Peyer's patch (tissue), 4 donors: Measurements from ENCODE around the gene LRRC74A. TPM values are rescaled to one million over a fixed set of nuclear protein-coding genes. Genes with fewer than 3 reads are reported as not detected.
A peak's percentile ranks its signal among the peaks of the same experiment; 100 is the strongest.

ENCODE experiments used
- DNase-seq, 3 donors: peaks; one replicate each; pipeline ENCODE4 v3.0.0-alpha.2; 2017 to 2019
- H3K27ac ChIP-seq, 4 donors: fragments of 200-600 bp; sonication (generic); one replicate each; pipeline ENCODE4 v1.5.1; 2016 to 2019
- H3K27me3 ChIP-seq, 2 donors: fragments of 200-600 bp; sonication (generic); one replicate each; pipeline ENCODE4 v1.5.1; 2019
- H3K36me3 ChIP-seq, 3 donors: fragments of 200-600 bp; sonication (generic); one replicate each; pipeline ENCODE4 v1.5.1; 2016 to 2019
- H3K4me1 ChIP-seq, 4 donors: fragments of 200-600 bp; sonication (generic); one replicate each; pipeline ENCODE4 v1.5.1; 2016 to 2019
- H3K4me3 ChIP-seq, 4 donors: fragments of 200-600 bp; sonication (generic); 1 replicate in 3 of 4; 2 replicates in 1 of 4; pipeline ENCODE4 v1.5.1; 2016 to 2019; ENCODE audit warnings: mild to moderate bottlenecking in 1 of 4
- H3K9me3 ChIP-seq, 4 donors: fragments of 200-600 bp; sonication (generic); one replicate each; pipeline ENCODE4 v1.5.1; 2016 to 2019; ENCODE audit warnings: mild to moderate bottlenecking in 1 of 4
- CTCF ChIP-seq, 6 experiments: fragments of 450-650 bp in 4 of 6; fragments of 200-600 bp in 2 of 6; sonication (generic) in 1 of 6; IDR thresholded peaks; one replicate each; pipeline ENCODE4 v1.5.1; 2017 to 2019; ENCODE audit warnings: antibody characterized with exemption in 6 of 6, mild to moderate bottlenecking in 3 of 6, moderate library complexity in 1 of 6
- POLR2A ChIP-seq, 2 donors: fragments of 450-650 bp; IDR thresholded peaks; one replicate each; pipeline ENCODE4 v1.5.1; 2017; ENCODE audit warnings: antibody characterized with exemption in 2 of 2, mild to moderate bottlenecking in 2 of 2, moderate library complexity in 2 of 2
- total RNA-seq, 4 donors: library from RNA; depleted of rRNA; stranded (reverse); fragments of >200 nt; gene quantifications; one replicate each; pipeline ENCODE4 v1.1.0, GENCODE V29; 2016

LRRC74A gene
- total RNA-seq, 4 donors from 2014 or later, result not detected

GRCh38 chr14:76810953-76811400 lies 15.2 kb upstream of the LRRC74A start:
- H3K36me3 ChIP-seq, result peaks cover 0 to 31% (median 0%) of the 10 kb centered on the region in 3 donors
- peak overlapping the region in 3 of 4 donors; percentile 2 to 91 (median 4) for H3K27ac ChIP-seq
- no peaks in the 10 kb centered on the region for H3K27me3 ChIP-seq
- DNase-seq, result peak in 1 of 3 donors; percentile 50
- H3K4me3 ChIP-seq, result peak overlapping the region in 2 of 4 donors; percentile 22 to 86
- H3K9me3 ChIP-seq, result no peaks in the 10 kb centered on the region
- peaks cover 0 to 18% (median 5%) of the 10 kb centered on the region in 4 donors for H3K4me1 ChIP-seq
- no peak for TF ChIP-seq POLR2A (IDR thresholded peaks at IDR 0.05)
- peak in 3 of 6 experiments; percentile 33 to 44 (median 35) for TF ChIP-seq CTCF (IDR thresholded peaks at IDR 0.05)

GRCh38 chr14:76811561-76811960 lies 14.6 kb upstream of the LRRC74A start:
- no peaks in the 10 kb centered on the region for H3K27me3 ChIP-seq
- H3K9me3 ChIP-seq, result no peaks in the 10 kb centered on the region
- H3K36me3 ChIP-seq, result peaks cover 0 to 25% (median 0%) of the 10 kb centered on the region in 3 donors
- TF ChIP-seq CTCF (IDR thresholded peaks at IDR 0.05) (no peak), POLR2A (IDR thresholded peaks at IDR 0.05) (no peak)
- peak overlapping the region in 3 of 4 donors; percentile 79 to 91 (median 83) for H3K27ac ChIP-seq
- H3K4me3 ChIP-seq, result peak overlapping the region; percentile 76 to 86 (median 80)
- H3K4me1 ChIP-seq, result peaks cover 0 to 18% (median 5%) of the 10 kb centered on the region in 4 donors
- DNase-seq, result no peak

- peak overlapping the region; percentile 79 to 91 (median 86) for H3K27ac ChIP-seq
- DNase-seq, result peak in 1 of 3 donors; percentile 33
- peak overlapping the region; percentile 76 to 86 (median 80) for H3K4me3 ChIP-seq
- peaks cover 0 to 18% (median 5%) of the 10 kb centered on the region in 4 donors for H3K4me1 ChIP-seq
- H3K36me3 ChIP-seq, result peaks cover 0 to 20% (median 0%) of the 10 kb centered on the region in 3 donors
- H3K9me3 ChIP-seq, result no peaks in the 10 kb centered on the region
- TF ChIP-seq POLR2A (IDR thresholded peaks at IDR 0.05), result no peak
- TF ChIP-seq CTCF (IDR thresholded peaks at IDR 0.05), result no peak
- H3K27me3 ChIP-seq, result no peaks in the 10 kb centered on the region
These were observed 14.2 kb upstream of the LRRC74A start for GRCh38 chr14:76812093-76812421.

- no peaks in the 10 kb centered on the region for H3K9me3 ChIP-seq
These were observed 13.5 kb upstream of the LRRC74A start, which contains the start of gene ANGEL1 for GRCh38 chr14:76812422-76813383. TSS of gene ANGEL1 (minus strand) at chr14:76812882. CDS start at chr14:76812827, 55 bp downstream.

More at GRCh38 chr14:76812422-76813383, 13.5 kb upstream of the LRRC74A start, which contains the start of gene ANGEL1:
- H3K4me1 ChIP-seq, result peaks cover 0 to 18% (median 5%) of the 10 kb centered on the region in 4 donors
- peak; percentile 96 to 99 (median 97) for DNase-seq
- H3K4me3 ChIP-seq, result peak within 1 kb of the TSS; percentile 76 to 86 (median 80)
- TF ChIP-seq CTCF (IDR thresholded peaks at IDR 0.05) (peak in 2 of 6 experiments; percentile 7 to 18), POLR2A (IDR thresholded peaks at IDR 0.05) (peak; percentile 74 to 85)
- H3K27me3 ChIP-seq, result no peaks in the 10 kb centered on the region
- H3K36me3 ChIP-seq, result peaks cover 0 to 13% (median 0%) of the 10 kb centered on the region in 3 donors
- peak within 1 kb of the TSS; percentile 79 to 91 (median 86) for H3K27ac ChIP-seq
